ENCODE measurements around the gene ARHGAP20.

The ARHGAP20 gene

DNA sequence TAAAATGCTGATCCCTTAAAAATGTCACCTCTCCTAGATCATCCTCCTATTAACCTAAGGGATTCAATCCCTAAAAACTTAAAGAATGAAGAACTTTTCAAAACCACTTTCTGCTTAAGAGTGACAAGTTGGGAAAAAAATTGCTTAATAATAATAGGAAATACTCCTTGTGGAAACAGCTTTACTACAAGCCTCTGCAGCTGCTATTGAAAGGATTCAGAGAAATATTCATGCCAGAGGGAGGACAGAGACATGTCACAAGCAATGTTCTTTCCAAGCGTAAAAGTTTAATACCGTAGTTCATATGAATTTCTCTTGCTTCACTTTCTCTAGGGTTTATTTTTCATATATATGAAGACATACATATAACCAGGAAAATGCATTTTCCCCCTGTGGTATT lies 98.2 kb downstream of the ARHGAP20 start:
- DNase-seq (ENCODE audit: low spot score): no peak
- no peak overlapping the region for H3K23ac ChIP-seq (ENCODE audit: low read depth, low read length, poor library complexity)
- H2BK120ac ChIP-seq (ENCODE audit: low read depth, low read length): no peak overlapping the region
- H2AK5ac ChIP-seq (ENCODE audit: low read depth, low read length): no peak overlapping the region
- no peak overlapping the region for H4K91ac ChIP-seq (ENCODE audit: low read depth, low read length, poor library complexity)
- no peak overlapping the region for H3K4me3 ChIP-seq (ENCODE audit: low read length in 2 of 2)
- no peaks in the 10 kb centered on the region for H3K79me1 ChIP-seq (ENCODE audit: low read depth, low read length)
- no peak overlapping the region for H2BK12ac ChIP-seq (ENCODE audit: low read length)
- no peak overlapping the region for H4K8ac ChIP-seq (ENCODE audit: low read depth, low read length)
- no peak overlapping the region for H3K18ac ChIP-seq (ENCODE audit: low read length)
- H3K27me3 ChIP-seq (ENCODE audit: control insufficient read depth in 3 of 3, insufficient read depth in 3 of 3, low read depth in 1 of 3, low read length in 3 of 3): no peaks in the 10 kb centered on the region
- no peak overlapping the region for H3K9ac ChIP-seq (ENCODE audit: low read depth, low read length, poor library complexity)
- WGBS, 2 donors (ENCODE audit: extremely low coverage in 2 of 2, insufficient read length in 2 of 2, insufficient replicate concordance in 1 of 2): no CpG with 5 or more reads among the region's 2 CpGs
- H2BK5ac ChIP-seq (ENCODE audit: low read length): no peak overlapping the region
- H3K4me1 ChIP-seq (ENCODE audit: control insufficient read depth in 2 of 2, insufficient read depth in 1 of 2, low read depth in 1 of 2, low read length in 2 of 2): no peaks in the 10 kb centered on the region
- H3K27ac ChIP-seq (replicated peaks; ENCODE audit: low read length): no peak overlapping the region
- H3K14ac ChIP-seq (ENCODE audit: low read length): no peak overlapping the region
- no peak overlapping the region for H2BK15ac ChIP-seq (ENCODE audit: low read length)
- no peak overlapping the region for H3K4ac ChIP-seq (ENCODE audit: low read length)
- H3K36me3 ChIP-seq (replicated peaks in 1 of 2; ENCODE audit: control insufficient read depth in 2 of 2, insufficient read depth in 2 of 2, low read length in 2 of 2): no peaks in the 10 kb centered on the region
- H3K4me2 ChIP-seq (ENCODE audit: insufficient read depth, low read length, poor library complexity, severe bottlenecking): no peak overlapping the region
- no peaks in the 10 kb centered on the region for H3K9me3 ChIP-seq (replicated peaks in 1 of 2; ENCODE audit: control insufficient read depth in 2 of 2, insufficient read depth in 1 of 2, low read depth in 1 of 2, low read length in 2 of 2)
- H2AFZ ChIP-seq (ENCODE audit: low read length): no peak overlapping the region

DNA sequence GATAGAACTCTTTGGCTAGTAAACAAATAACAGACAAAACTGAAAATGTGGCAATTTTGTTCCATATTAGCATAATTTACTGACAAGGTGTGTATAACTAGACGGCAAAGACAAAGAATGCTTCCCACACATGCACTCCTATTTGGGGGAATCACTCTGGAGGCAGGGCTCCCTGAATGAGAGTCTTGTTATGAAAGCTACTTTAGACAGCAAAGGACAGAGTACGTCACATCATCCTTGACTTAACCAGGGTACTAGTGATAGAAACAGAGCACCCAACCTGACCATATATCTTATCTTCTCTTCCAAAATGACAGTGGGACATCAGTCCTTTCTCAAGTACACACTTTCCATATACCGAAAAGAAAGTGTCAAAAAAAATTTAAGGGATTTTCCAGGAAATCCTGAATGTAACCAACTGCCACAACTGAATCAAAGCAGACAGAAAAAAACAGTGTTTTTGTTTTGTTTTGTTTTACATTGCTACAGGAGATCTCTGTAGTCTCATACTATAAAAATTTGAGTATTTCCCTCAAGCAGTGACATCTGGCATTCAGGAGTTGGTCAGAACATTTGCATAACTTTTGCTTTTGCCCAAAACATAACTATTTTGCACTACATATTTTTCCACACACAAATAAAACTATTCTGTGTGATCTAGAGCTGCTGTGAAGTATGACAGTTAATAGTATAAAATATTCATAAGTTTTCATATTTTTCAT lies 98.9 kb downstream of the ARHGAP20 start:
- Histone ChIP-seq H4K91ac (ENCODE audit: low read depth, low read length, poor library complexity) (no peak overlapping the region), H2AK5ac (ENCODE audit: low read depth, low read length) (no peak overlapping the region), H3K4ac (ENCODE audit: low read length) (no peak overlapping the region), H3K4me1 (ENCODE audit: control insufficient read depth in 2 of 2, insufficient read depth in 1 of 2, low read depth in 1 of 2, low read length in 2 of 2) (no peaks in the 10 kb centered on the region), H3K36me3 (replicated peaks in 1 of 2; ENCODE audit: control insufficient read depth in 2 of 2, insufficient read depth in 2 of 2, low read length in 2 of 2) (no peaks in the 10 kb centered on the region), H2BK120ac (ENCODE audit: low read depth, low read length) (no peak overlapping the region), H3K79me1 (ENCODE audit: low read depth, low read length) (no peaks in the 10 kb centered on the region), H3K14ac (ENCODE audit: low read length) (no peak overlapping the region), H3K27ac (replicated peaks; ENCODE audit: low read length) (no peak overlapping the region), H3K4me3 (ENCODE audit: low read length in 2 of 2) (no peak overlapping the region), H4K8ac (ENCODE audit: low read depth, low read length) (no peak overlapping the region), H3K9me3 (replicated peaks in 1 of 2; ENCODE audit: control insufficient read depth in 2 of 2, insufficient read depth in 1 of 2, low read depth in 1 of 2, low read length in 2 of 2) (no peaks in the 10 kb centered on the region), H3K27me3 (ENCODE audit: control insufficient read depth in 3 of 3, insufficient read depth in 3 of 3, low read depth in 1 of 3, low read length in 3 of 3) (no peaks in the 10 kb centered on the region), H3K18ac (ENCODE audit: low read length) (no peak overlapping the region), H2AFZ (ENCODE audit: low read length) (no peak overlapping the region), H3K4me2 (ENCODE audit: insufficient read depth, low read length, poor library complexity, severe bottlenecking) (no peak overlapping the region), H2BK5ac (ENCODE audit: low read length) (no peak overlapping the region), H3K23ac (ENCODE audit: low read depth, low read length, poor library complexity) (no peak overlapping the region), H2BK15ac (ENCODE audit: low read length) (no peak overlapping the region), H3K9ac (ENCODE audit: low read depth, low read length, poor library complexity) (no peak overlapping the region), H2BK12ac (ENCODE audit: low read length) (no peak overlapping the region)
- no CpG with 5 or more reads among the region's 3 CpGs for WGBS, 2 donors (ENCODE audit: extremely low coverage in 2 of 2, insufficient read length in 2 of 2, insufficient replicate concordance in 1 of 2)
- no peak for DNase-seq (ENCODE audit: low spot score)

DNA sequence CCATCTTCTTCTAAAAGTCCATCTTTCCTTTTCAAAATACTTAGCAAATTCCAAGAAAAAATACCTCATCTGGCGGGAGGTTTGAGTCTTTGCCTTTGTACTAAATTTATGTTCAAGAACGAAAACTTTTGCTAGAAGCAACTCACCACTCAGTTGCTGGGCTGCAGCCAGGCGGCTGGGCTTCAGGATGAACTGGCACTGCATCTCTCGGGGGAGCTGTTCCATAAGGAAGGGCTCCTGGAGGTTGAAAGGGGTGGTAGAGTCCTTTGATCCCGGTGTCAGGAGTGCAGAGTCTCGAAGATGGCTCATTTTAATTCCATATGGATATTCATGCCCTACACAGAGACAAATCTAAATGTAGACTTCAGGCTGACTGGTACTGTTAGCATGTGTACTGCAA lies 105.8 kb downstream of the ARHGAP20 start:
- Histone ChIP-seq H3K79me1 (ENCODE audit: low read depth, low read length) (no peaks in the 10 kb centered on the region), H3K27me3 (ENCODE audit: control insufficient read depth in 3 of 3, insufficient read depth in 3 of 3, low read depth in 1 of 3, low read length in 3 of 3) (peaks cover 0 to 4% (median 0%) of the 10 kb centered on the region in 3 experiments), H3K36me3 (replicated peaks in 1 of 2; ENCODE audit: control insufficient read depth in 2 of 2, insufficient read depth in 2 of 2, low read length in 2 of 2) (no peaks in the 10 kb centered on the region), H3K4me2 (ENCODE audit: insufficient read depth, low read length, poor library complexity, severe bottlenecking) (no peak overlapping the region), H2AK5ac (ENCODE audit: low read depth, low read length) (no peak overlapping the region), H3K4ac (ENCODE audit: low read length) (no peak overlapping the region), H2BK12ac (ENCODE audit: low read length) (no peak overlapping the region), H3K9ac (ENCODE audit: low read depth, low read length, poor library complexity) (no peak overlapping the region), H3K27ac (replicated peaks; ENCODE audit: low read length) (no peak overlapping the region), H3K23ac (ENCODE audit: low read depth, low read length, poor library complexity) (no peak overlapping the region), H3K4me3 (ENCODE audit: low read length in 2 of 2) (no peak overlapping the region), H2AFZ (ENCODE audit: low read length) (no peak overlapping the region), H3K4me1 (ENCODE audit: control insufficient read depth in 2 of 2, insufficient read depth in 1 of 2, low read depth in 1 of 2, low read length in 2 of 2) (no peaks in the 10 kb centered on the region), H2BK5ac (ENCODE audit: low read length) (no peak overlapping the region), H4K8ac (ENCODE audit: low read depth, low read length) (no peak overlapping the region), H2BK120ac (ENCODE audit: low read depth, low read length) (no peak overlapping the region), H2BK15ac (ENCODE audit: low read length) (no peak overlapping the region), H3K14ac (ENCODE audit: low read length) (no peak overlapping the region), H4K91ac (ENCODE audit: low read depth, low read length, poor library complexity) (no peak overlapping the region), H3K18ac (ENCODE audit: low read length) (no peak overlapping the region), H3K9me3 (replicated peaks in 1 of 2; ENCODE audit: control insufficient read depth in 2 of 2, insufficient read depth in 1 of 2, low read depth in 1 of 2, low read length in 2 of 2) (no peaks in the 10 kb centered on the region)
- no CpG with 5 or more reads among the region's 6 CpGs for WGBS, 2 donors (ENCODE audit: extremely low coverage in 2 of 2, insufficient read length in 2 of 2, insufficient replicate concordance in 1 of 2)
- DNase-seq (ENCODE audit: low spot score): no peak

DNA sequence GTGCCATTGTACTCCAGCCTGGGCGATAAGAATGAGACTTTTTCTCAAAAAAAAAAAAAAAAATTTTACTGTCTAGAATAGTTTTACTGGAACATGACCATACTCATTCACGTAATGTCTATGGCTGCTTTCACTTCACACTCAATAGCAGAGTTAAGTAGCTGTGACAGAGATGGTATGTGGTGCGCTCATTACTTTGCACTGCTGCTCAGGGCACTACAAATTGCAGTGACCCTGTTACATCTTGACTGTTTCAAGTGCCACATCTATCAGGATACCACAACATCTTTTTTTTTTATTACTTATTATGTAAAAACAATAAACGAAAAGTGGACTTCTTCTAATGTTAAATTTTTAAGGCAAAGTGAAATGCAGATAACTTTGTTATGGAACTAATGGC lies 110.3 kb downstream of the ARHGAP20 start:
- H3K4me1 ChIP-seq (ENCODE audit: control insufficient read depth in 2 of 2, insufficient read depth in 1 of 2, low read depth in 1 of 2, low read length in 2 of 2): no peaks in the 10 kb centered on the region
- H4K8ac ChIP-seq (ENCODE audit: low read depth, low read length): no peak overlapping the region
- no peak overlapping the region for H2BK5ac ChIP-seq (ENCODE audit: low read length)
- DNase-seq (ENCODE audit: low spot score): no peak
- peaks cover 0 to 4% (median 0%) of the 10 kb centered on the region in 3 experiments for H3K27me3 ChIP-seq (ENCODE audit: control insufficient read depth in 3 of 3, insufficient read depth in 3 of 3, low read depth in 1 of 3, low read length in 3 of 3)
- no peaks in the 10 kb centered on the region for H3K36me3 ChIP-seq (replicated peaks in 1 of 2; ENCODE audit: control insufficient read depth in 2 of 2, insufficient read depth in 2 of 2, low read length in 2 of 2)
- no peak overlapping the region for H3K27ac ChIP-seq (replicated peaks; ENCODE audit: low read length)
- H2BK15ac ChIP-seq (ENCODE audit: low read length): no peak overlapping the region
- no peak overlapping the region for H3K23ac ChIP-seq (ENCODE audit: low read depth, low read length, poor library complexity)
- H2BK120ac ChIP-seq (ENCODE audit: low read depth, low read length): no peak overlapping the region
- H2AK5ac ChIP-seq (ENCODE audit: low read depth, low read length): no peak overlapping the region
- no peak overlapping the region for H3K4ac ChIP-seq (ENCODE audit: low read length)
- H3K14ac ChIP-seq (ENCODE audit: low read length): no peak overlapping the region
- H2BK12ac ChIP-seq (ENCODE audit: low read length): no peak overlapping the region
- no CpG with 5 or more reads among the region's 4 CpGs for WGBS, 2 donors (ENCODE audit: extremely low coverage in 2 of 2, insufficient read length in 2 of 2, insufficient replicate concordance in 1 of 2)
- peaks cover 0 to 12% of the 10 kb centered on the region in 2 donors for H3K9me3 ChIP-seq (replicated peaks in 1 of 2; ENCODE audit: control insufficient read depth in 2 of 2, insufficient read depth in 1 of 2, low read depth in 1 of 2, low read length in 2 of 2)
- no peak overlapping the region for H2AFZ ChIP-seq (ENCODE audit: low read length)
- no peak overlapping the region for H3K4me2 ChIP-seq (ENCODE audit: insufficient read depth, low read length, poor library complexity, severe bottlenecking)
- H3K9ac ChIP-seq (ENCODE audit: low read depth, low read length, poor library complexity): no peak overlapping the region
- H4K91ac ChIP-seq (ENCODE audit: low read depth, low read length, poor library complexity): no peak overlapping the region
- H3K79me1 ChIP-seq (ENCODE audit: low read depth, low read length): no peaks in the 10 kb centered on the region
- H3K18ac ChIP-seq (ENCODE audit: low read length): no peak overlapping the region
- H3K4me3 ChIP-seq (ENCODE audit: low read length in 2 of 2): no peak overlapping the region
